ENCODE results near the gene MYL3. TPM values are rescaled to one million over a fixed set of nuclear protein-coding genes. Genes with fewer than 3 reads are reported as not detected.

The MYL3 gene
- total and polyA plus RNA-seq, 3 donors from 2014 or later = 1.2 to 14.5 (median 3.0) TPM

GRCh38 chr3:46844397-46844796 lies 18.8 kb downstream of the MYL3 start:
- no peaks in the 10 kb centered on the region for H3K9me3 ChIP-seq
- no peaks in the 10 kb centered on the region for H3K36me3 ChIP-seq (ENCODE audit: low read depth, missing control alignments)
- H3K27ac ChIP-seq = no peak overlapping the region
- peaks cover 7% of the 10 kb centered on the region for H3K4me1 ChIP-seq
- TF ChIP-seq POLR2A (IDR thresholded peaks at IDR 0.05) = no peak
- TF ChIP-seq, protein P1, sequence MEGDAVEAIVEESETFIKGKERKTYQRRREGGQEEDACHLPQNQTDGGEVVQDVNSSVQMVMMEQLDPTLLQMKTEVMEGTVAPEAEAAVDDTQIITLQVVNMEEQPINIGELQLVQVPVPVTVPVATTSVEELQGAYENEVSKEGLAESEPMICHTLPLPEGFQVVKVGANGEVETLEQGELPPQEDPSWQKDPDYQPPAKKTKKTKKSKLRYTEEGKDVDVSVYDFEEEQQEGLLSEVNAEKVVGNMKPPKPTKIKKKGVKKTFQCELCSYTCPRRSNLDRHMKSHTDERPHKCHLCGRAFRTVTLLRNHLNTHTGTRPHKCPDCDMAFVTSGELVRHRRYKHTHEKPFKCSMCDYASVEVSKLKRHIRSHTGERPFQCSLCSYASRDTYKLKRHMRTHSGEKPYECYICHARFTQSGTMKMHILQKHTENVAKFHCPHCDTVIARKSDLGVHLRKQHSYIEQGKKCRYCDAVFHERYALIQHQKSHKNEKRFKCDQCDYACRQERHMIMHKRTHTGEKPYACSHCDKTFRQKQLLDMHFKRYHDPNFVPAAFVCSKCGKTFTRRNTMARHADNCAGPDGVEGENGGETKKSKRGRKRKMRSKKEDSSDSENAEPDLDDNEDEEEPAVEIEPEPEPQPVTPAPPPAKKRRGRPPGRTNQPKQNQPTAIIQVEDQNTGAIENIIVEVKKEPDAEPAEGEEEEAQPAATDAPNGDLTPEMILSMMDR (IDR thresholded peaks at IDR 0.05) = no peak
- 42 to 54% methylated on average over 3 of the region's 3 CpGs for WGBS, 2 donors
- H3K4me3 ChIP-seq = no peak overlapping the region
- intact Hi-C loops (cut with DNase I; ENCODE audit: low total_unique reads) = no loop called here
- H3K27me3 ChIP-seq = no peaks in the 10 kb centered on the region
- no peak for DNase-seq

- H3K9me3 ChIP-seq = no peaks in the 10 kb centered on the region
- WGBS, 2 donors = 94 to 95% methylated on average over 2 to 3 of the region's 3 CpGs
- intact Hi-C loops (cut with DNase I; ENCODE audit: low total_unique reads) = no loop called here
- DNase-seq = no peak
- H3K4me3 ChIP-seq = no peak overlapping the region
- no peak for TF ChIP-seq POLR2A (IDR thresholded peaks at IDR 0.05)
- TF ChIP-seq, protein P1 (IDR thresholded peaks at IDR 0.05) = no peak
- H3K36me3 ChIP-seq (ENCODE audit: low read depth, missing control alignments) = no peaks in the 10 kb centered on the region
- H3K27ac ChIP-seq = no peak overlapping the region
- H3K4me1 ChIP-seq = peaks cover 7% of the 10 kb centered on the region
- H3K27me3 ChIP-seq = no peaks in the 10 kb centered on the region
These were observed 19.7 kb downstream of the MYL3 start for GRCh38 chr3:46843508-46843907.

DNA sequence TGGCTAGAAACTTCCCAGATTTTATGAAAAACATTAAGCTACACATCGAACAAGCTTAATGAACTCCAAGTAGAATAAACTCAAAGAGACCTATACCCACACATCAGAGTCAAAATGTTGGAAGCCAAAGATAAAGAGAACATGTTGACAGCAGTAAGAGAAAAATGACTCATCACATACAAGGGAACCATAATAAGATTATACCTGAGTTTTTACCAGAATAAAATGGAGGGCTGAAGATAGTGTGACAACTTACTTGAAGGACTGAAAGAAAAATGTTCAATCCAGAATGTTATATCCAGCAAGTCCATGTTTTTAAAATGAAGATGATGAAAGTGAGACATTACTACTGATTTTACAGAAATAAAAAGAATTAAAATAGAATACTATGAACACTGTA lies 22.8 kb downstream of the MYL3 start:
- no peaks in the 10 kb centered on the region for H3K36me3 ChIP-seq (ENCODE audit: low read depth, missing control alignments)
- intact Hi-C loops (cut with DNase I; ENCODE audit: low total_unique reads) = no loop called here
- no peak overlapping the region for H3K27ac ChIP-seq
- TF ChIP-seq POLR2A (IDR thresholded peaks at IDR 0.05) = no peak
- TF ChIP-seq, protein P1 (IDR thresholded peaks at IDR 0.05) = no peak
- H3K4me1 ChIP-seq = peaks cover 7% of the 10 kb centered on the region
- no peaks in the 10 kb centered on the region for H3K27me3 ChIP-seq
- no peaks in the 10 kb centered on the region for H3K9me3 ChIP-seq
- WGBS, 2 donors = 94 to 95% methylated on average over 1 of the region's 1 CpG
- DNase-seq = no peak
- H3K4me3 ChIP-seq = no peak overlapping the region

GRCh38 chr3:46838301-46838700 lies 24.9 kb downstream of the MYL3 start:
- 64 to 74% methylated on average over 2 of the region's 2 CpGs for WGBS, 2 donors
- no peaks in the 10 kb centered on the region for H3K36me3 ChIP-seq (ENCODE audit: low read depth, missing control alignments)
- no peak overlapping the region for H3K4me3 ChIP-seq
- H3K4me1 ChIP-seq = no peaks in the 10 kb centered on the region
- no peak overlapping the region for H3K27ac ChIP-seq
- no peaks in the 10 kb centered on the region for H3K27me3 ChIP-seq
- no peak for TF ChIP-seq POLR2A (IDR thresholded peaks at IDR 0.05)
- TF ChIP-seq, protein P1 (IDR thresholded peaks at IDR 0.05) = no peak
- intact Hi-C loops (cut with DNase I; ENCODE audit: low total_unique reads) = no loop called here
- H3K9me3 ChIP-seq = no peaks in the 10 kb centered on the region
- DNase-seq = no peak

GRCh38 chr3:46835491-46835890 lies 27.8 kb downstream of the MYL3 start:
- no peak for TF ChIP-seq POLR2A (IDR thresholded peaks at IDR 0.05)
- TF ChIP-seq, protein P1 (IDR thresholded peaks at IDR 0.05) = no peak
- no peak overlapping the region for H3K4me3 ChIP-seq
- no peaks in the 10 kb centered on the region for H3K4me1 ChIP-seq
- no peaks in the 10 kb centered on the region for H3K27me3 ChIP-seq
- intact Hi-C loops (cut with DNase I; ENCODE audit: low total_unique reads) = no loop called here
- no peaks in the 10 kb centered on the region for H3K9me3 ChIP-seq
- no peaks in the 10 kb centered on the region for H3K36me3 ChIP-seq (ENCODE audit: low read depth, missing control alignments)
- H3K27ac ChIP-seq = no peak overlapping the region
- DNase-seq = no peak
- WGBS, 2 donors = 71 to 73% methylated on average over 4 of the region's 4 CpGs
